Hippocampal formation (tissue), 2 donors: ENCODE data around the gene RALGPS1.
"Not testable (repeated sequence)": the region's sequence is repeated elsewhere in the genome, so short reads cannot be mapped to it uniquely, and the experiment has no call there.

ENCODE experiments used
- DNase-seq, 2 donors: peaks; one replicate each; lab custom pipeline; 2025; lab: John Stamatoyannopoulos, UW

The RALGPS1 gene

DNA sequence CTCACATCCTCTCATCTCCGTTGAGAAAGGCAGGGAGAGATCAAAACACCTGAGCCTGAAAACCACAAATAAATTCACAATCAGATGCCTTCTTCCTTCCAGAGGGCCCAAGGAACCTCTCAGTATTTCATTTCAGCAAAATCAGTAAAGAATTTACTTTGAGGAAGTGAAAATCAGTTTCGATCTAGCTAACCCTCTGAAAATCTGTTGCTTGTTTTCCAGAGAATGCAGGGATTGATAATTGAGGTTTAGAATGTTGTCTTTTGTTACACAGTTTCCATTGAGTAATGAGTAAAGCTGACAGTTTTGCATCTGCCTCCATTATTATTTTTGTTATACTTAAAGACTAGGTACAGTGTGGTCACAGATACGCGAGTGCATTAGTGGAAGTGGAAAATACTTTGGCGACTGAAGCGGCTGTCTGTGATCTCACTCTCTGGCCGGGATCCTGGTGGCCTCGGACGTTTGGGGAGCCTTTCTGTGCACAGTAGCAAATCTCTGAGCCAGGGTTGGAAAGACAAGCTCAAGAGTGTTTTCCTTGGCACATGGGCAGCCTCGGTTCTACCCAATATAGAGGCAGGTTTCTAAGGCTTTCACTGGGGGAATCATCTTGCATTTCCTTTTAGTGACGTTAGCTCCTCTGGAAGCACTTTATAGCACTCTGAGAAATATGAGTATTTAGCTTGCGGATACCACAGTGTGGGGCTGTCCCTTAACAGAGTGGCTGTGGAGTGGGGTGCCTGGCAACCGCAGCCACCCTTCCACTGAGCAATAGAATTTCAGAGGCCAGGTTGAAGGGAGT lies 240.0 kb downstream of the RALGPS1 start:
- peak; percentile 48 to 59 for DNase-seq

DNA sequence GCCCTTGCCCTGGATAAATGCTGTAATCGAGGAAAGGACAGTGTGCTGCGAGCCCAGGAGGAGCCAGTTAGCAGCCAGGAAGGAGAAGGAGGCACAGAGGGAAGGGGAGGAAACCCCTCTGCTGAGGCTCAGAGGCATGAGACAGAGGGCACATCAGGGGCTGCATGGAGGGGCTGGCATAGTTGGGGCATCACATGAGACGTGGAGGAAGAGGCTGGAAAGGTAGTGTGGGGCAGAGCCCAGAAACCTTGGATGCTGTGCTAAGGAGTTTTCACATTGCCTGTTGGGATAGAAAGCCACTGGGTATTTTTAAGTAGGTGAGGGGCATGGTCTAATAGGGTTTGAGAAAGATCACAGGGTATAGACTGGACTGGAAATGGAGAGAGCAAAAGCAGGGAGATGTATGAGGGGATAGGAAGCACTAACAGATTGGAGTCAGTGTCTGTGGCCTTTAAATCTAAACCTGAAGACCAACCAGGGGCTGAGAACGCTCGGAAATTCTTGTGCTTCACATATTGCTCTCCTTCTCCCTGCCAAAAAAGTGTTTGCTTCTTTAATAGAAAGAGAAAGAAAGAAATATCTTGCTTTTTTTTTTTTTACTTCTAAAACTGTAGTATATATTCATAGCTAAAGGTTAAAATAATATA lies 240.9 kb downstream of the RALGPS1 start:
- no peak for DNase-seq

DNA sequence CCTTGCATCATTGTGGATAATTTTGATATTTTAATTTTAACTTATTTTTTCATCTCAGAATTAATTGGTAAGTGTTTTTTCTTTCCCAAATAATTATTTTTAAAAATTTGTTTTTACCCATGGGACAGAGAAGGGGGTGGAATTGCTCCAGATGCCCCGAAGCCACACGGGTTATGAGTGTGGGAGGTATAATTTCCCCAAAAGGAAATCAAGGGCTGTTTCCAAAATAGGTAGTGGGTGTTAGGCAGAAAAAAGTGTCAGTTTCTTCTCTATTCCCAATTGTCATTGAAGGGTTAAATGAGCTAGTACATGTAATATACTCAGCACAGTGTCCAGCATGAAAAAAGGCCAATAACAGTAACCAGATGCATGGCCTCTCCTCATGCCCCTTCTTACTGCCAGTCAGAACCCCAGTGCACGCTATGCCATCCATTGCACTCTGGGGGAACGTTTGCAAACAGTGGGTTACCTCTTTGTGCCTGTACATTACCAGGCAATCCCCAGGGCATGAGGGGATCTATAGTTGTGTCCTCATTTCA lies 244.3 kb downstream of the RALGPS1 start:
- no peak for DNase-seq

DNA sequence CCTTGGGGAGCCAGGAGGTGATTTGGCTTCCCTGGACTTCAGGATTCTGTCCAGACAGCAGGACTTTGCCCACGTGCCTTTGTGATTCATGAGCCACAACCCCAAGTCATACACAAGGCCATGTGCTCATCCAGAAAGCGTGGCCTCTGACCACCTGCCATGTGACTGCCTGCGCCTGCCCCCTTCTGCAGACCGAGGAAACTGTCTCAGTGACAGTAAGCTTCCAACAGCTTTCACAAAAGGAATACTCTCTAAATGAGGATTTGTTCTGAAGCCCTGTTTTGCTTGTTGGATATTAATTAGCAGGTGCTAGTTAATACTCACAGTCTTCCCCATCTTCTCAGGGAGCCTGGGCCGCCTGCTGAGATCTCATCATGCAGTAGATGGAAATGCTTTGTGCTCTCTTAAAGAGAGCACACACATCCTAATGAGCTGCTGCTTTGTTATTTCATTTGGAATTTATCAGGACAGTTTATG lies 244.8 kb downstream of the RALGPS1 start:
- peak; percentile 60 to 66 for DNase-seq

DNA sequence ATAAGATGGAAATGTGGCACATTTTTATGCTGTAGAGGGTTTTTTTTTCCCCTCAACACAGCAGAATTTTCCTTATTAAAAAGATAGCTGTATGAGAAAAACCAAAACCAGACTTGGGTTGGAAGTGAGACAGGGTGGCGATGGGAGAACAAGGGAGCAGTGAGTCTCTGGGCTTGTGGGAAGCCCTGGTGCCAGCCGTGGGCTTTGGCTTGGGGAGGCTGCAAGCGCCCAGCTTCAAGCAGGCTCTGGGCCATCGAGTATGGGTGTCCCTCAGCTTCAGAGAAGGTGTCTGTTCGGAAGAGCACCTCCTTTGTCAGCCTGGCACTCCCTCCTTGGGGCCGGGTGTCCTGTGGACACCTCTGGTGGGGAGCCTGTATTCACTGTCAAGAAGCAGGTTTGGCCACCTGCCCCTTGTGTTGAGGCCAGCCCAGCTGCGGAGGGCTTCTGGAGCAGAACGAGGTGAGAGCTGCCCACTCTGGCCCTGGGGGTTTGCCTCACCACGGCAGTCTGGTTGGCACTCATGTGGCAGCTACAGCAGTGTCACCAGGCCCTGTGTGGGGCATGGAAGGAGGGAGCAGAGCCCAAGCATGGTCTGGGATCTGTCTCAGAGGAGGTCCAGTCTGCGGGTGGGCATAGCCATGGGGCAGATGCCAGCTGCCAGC lies 245.5 kb downstream of the RALGPS1 start:
- DNase-seq, result no peak

DNA sequence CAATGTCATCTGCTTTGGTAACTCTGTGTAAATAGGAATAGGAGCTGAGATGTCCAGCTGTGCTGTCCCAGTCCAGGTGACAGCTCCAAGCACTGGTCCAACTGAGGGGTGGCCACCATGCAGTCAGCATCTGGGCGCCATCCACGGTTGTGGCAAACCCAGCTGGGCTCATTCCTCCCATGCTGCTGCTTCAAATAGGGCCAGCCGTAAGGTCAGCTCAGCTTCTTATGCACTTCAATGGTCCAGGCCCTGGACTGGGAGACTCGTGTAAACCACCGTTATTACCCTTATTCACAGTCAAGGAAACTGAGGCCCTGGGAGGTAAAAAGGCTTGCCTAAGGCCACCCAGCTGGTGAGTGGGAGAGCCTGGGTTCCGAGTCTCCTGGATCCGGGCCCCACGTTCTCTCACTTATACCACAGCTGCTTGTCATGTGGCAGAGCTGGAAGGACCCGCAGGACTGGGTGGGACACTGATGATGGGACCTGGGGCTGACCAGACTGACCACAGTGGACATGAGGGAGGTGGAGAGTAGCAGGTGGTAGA lies 246.6 kb downstream of the RALGPS1 start:
- no peak for DNase-seq

DNA sequence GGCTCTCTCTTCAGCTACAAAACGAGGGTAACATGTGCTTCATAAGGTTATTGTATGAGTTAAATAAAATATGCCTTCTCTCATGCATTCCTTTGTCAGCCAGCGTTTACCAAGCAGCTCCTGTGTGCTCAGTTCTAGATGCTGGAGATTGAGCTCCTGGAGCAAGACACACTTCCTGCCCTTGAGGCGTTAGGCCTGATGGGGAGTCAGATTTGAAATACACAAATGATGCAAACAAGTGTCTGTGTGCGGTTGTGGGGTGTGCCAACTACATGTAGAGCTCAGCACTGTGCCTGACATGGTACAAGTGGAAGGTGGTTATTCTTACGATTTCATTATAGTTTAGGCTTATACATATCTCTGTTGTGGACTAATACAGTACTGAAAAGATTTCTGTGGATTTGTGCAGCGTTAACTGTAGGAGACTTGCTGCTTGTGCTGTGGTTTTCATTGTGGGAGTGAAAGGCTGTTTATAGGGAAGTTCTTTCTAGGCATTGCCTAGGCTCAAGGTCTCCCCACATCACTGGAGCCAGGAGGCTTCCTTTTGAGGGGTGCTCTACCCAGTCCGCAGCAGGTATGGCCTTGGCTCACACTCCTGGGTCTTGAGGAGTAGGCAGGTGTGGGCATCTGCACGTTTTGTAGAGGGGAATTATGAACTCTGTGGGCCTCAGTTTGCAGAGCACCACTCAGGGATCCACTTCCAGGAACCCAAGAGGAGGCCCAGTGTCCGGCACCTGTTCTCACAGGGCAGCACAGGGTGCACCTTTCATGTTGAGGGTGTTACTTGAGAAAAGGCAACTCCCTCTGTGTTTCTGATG lies 247.7 kb downstream of the RALGPS1 start:
- no peak for DNase-seq

DNA sequence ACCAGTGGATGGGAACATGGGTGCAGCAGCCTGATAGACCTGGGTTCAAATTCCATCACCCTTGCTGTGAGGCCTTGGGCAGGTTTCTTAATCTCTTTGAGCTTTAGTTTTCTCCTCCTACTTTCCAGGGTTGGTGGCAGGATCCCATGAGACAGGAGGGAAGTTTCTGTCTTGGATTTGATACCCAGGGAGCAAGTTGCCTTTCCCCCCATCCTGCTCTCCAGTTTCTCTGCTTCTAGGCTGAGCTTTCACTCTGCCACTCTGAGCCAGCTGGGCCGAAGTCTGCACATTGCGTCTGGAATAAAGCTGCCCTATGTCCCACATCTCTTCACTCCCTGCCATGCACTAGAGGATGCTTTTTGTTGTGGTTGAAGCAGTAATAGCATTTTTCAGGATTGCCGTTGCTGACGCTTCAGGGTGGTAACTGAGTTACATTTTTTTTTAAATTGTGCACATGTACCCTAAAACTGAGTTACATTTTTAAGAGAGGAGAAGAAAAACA lies 248.3 kb downstream of the RALGPS1 start:
- DNase-seq, result peak in 1 of 2 donors; percentile 44

DNA sequence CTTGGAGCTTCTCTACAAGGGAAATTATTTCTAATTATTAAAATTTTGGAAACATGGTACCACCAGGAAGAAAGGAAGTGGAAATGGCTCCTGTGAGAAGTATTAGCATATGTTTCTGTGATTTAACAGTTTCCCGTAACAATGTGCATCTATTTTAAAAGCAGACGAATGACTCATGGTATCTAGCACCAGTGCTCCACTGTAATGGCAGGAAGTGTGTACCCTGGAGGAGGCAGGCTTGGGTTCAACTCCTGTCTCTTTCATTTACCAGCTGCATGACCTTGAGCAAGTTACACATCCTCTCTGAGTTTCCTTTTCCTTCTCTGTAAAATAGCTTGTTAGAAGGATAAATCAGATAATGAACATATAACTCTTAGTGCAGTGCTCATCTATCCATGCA lies 248.8 kb downstream of the RALGPS1 start:
- DNase-seq, result peak in 1 of 2 donors; percentile 28

DNA sequence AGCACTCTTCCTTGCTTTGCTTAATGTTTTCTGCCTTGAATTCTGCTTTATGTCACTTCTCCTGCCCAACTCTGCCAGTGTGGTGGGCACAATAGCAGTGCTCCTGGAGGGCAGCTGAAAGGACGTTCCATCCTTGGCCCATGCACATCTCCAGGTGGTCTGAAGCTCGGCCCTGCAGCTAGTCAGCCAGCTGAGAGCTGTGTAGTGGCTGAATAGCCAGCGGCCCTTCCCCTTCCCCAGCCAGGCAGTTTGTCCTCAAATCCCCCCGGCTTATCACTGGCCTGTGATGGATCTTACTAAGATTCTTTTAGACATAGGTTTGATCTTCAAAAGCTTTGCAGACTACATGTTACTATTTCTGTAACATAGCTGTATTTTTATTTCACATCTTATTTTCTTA lies 250.5 kb downstream of the RALGPS1 start:
- no peak for DNase-seq

DNA sequence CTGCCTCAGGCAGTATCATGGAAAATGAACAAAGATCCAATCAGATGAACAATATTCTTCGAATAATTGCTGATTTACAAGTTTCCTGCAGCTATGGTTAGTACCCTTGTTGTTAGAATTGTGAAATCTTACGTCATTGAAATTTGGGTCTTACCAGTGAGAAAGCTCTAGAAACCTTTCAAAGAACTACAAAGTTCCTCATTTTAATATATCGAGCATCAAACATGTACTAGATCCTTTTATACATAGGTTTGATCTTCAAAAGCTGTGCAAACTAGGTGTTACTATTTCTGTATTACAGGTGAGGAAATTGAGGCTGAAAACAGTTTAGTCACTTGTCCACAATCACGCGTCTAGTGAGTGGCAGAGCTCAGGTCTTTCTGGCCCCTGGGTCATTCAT lies 251.5 kb downstream of the RALGPS1 start:
- no peak for DNase-seq

DNA sequence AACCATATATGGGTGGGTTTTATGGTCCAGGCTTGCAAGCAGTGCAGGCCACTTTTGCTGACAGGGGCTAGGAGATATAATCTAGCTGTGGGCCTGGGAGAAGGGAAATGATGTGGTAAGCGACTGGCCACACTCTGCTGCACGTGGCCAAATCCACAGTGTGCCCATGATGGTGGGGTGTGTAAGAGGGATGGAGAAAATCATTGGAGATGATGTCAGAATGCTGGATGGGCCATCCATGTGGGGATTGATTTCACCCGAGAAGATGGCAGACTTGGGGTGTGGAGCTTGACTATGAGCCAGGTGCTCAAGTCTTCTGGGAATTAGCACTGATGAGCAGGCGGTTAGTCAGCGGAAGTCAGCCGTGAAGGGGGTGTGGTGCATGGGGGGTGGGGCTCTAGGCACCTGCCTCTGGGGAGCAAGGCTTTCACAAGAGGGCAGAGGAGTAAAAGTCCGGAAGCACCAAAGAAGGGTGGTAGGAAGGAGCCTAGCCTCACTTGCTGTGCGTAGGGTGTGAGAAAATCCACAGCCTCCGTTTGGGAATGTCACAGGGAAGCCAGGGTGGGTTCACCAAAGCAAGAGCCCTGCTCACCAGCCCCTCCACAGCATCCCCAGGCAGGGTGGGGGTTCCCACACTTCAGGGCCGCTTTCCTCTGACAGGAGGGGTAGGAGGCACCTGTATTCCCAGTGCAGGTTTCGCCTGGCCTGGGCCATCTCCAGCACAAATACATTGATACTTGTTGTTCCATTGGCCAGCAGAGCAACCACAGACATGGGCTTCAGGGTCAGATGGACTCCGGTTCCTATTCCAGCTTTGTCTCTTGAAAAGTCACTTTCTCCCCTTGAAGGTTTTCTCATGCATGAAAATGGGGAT lies 252.3 kb downstream of the RALGPS1 start:
- DNase-seq, result no peak

DNA sequence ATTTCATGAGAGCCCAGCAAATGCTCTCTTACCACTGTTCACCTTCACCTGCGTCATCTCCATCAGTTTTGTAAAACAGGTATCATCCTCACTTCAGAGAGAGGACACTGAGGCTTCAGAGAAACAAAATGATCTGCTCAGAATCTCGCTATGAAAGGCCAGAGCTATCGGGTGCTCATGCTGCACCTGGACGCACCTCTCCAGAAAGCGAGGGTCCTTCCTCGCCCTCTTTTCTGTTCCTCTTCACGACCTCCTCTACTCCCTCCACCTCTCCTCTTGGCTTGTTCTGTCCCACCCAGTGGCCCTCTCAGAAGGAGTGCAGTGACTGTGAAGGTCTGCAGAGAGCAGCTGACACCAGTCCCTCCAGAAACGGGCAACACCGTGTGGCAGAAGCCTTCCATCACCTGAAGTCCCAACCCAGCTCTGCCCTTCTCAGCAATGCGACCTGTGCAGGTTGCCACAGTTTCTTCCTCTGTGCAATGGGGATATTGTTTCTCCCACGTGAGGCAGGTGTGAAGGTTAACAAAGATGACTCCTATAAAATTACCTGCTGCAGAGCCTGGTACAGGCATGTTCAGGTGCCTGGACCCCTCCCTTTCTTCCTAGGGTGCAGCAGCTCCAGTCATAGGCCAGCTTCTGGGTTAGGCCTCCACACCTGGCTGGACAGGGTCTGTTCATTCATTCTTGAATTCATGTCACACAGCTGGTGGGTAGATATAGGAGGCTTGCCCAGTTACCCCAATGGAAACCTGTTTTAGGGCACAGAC lies 253.2 kb downstream of the RALGPS1 start:
- no peak for DNase-seq

DNA sequence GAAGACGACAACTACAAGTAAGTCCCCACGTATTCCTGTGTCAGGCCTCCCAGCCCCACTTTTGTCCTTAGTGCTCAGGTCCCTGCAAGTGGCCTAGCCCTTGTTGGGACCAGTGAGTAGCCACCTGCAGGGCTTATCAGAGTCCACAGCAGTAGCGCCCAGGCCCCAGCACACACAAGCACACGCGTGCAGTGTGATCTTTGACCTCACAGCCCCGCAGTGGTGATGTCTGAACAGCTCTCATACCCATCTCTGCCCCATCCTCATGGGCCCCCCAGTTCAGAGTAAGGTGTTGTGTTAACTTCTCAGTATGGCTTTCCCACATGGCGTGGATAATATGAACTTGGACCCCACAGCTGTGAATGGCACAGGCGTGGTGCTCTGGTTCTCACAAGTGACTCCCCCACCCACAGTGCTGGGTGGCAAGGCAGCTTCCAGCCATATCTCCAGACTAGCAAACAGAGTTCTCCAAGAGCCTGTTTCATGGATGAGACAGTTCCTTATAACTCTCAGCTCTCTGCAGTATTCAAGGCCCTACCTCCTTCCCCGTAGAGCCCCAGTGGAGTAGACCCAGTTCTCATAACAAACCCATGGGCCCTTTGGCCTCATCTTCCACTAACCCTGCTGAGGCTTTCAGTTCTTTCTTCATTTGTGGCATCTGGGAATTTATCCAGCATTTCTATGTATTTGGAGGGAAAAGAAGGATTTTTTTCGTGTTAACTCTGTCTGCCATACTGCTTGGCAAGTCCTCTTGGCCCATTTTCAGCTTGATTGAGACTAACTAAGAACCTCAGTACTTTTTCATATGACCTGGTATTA lies 254.4 kb downstream of the RALGPS1 start:
- DNase-seq, result no peak

DNA sequence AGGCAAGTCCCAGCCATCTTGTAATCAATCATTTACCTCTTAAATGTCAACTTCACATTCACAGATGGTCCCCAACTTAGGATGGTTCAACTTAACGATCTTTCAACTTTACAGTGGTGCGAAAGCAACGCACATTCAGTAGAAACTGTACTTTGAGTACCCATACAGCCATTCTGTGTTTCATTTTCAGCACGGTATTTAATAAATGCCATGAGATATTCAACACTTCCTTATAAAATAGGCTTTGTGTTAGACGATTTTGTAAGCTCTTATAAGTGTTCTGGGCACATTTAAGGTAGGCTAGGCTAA lies 254.9 kb downstream of the RALGPS1 start:
- no peak for DNase-seq

DNA sequence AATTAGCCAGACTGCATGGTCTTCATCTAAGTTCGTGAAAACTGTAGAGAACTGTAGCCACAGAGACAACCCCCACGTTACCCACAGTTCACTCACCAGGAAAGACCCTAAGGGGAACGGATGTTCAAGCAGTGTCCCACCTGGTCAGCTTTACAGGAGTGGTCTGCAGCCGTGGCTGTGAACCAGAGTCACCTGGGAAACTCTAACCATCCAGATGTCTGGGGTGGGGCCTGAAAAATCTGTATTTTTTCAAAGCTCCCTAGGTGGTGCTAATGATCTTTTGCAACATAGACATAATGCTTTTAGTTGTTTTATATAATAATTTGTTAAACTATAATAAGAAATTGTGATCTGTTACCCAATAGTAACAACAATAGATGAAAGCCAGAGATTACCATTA lies 255.5 kb downstream of the RALGPS1 start:
- DNase-seq, result no peak

DNA sequence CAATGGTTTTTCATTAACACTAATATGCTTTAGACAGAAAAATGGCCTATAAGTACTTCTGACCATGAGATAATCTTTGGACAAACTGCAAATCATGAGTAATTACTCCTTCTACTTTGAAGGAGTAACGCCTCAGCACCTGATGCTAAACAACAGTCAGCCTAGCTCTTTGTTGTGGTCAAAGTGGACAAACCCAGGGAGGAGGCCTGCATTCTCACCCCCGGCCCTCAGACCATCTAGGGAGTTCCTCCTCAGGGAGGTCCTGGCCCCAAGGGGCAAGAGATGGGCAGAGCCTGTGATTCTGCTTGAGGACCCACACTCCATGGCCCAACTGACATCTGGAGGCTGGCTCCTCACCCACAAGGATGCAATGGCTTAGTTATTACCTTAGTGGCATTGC lies 256.1 kb downstream of the RALGPS1 start:
- no peak for DNase-seq

DNA sequence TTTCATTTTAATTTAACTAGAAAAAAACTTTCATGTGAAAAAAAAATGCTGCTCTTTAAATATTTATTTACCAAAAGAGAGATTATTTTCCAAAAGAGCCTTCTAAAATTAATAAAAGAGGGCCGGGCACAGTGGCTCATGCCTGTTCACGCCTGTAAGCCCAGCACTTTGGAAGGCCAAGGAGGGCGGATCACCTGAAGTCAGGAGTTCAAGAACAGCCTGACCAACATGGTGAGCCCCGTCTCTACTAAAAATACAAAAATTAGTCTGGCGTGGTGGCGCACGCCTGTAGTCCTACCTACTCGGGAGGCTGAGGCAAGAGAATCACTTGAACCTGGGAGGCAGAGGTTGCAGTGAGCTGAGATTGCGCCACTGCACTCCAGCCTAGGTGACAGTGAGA lies 256.8 kb downstream of the RALGPS1 start:
- DNase-seq, result not testable (repeated sequence)
